Activated CD4-positive, alpha-beta T cell treated with anti-CD3 and anti-CD28 coated beads, Interleukin-2, Interleukin-4, amounts not matched to agents 100 ng/mL and 50 ng/mL, durations not matched to agents 16 hours and 8 hours (primary cell): ENCODE data around the gene SEC31B.

Source experiments
- DNase-seq: peaks from one replicate; pipeline ENCODE4 v3.0.0-alpha.2; 2020; ENCODE audit warnings: low spot score

SEC31B gene

DNA sequence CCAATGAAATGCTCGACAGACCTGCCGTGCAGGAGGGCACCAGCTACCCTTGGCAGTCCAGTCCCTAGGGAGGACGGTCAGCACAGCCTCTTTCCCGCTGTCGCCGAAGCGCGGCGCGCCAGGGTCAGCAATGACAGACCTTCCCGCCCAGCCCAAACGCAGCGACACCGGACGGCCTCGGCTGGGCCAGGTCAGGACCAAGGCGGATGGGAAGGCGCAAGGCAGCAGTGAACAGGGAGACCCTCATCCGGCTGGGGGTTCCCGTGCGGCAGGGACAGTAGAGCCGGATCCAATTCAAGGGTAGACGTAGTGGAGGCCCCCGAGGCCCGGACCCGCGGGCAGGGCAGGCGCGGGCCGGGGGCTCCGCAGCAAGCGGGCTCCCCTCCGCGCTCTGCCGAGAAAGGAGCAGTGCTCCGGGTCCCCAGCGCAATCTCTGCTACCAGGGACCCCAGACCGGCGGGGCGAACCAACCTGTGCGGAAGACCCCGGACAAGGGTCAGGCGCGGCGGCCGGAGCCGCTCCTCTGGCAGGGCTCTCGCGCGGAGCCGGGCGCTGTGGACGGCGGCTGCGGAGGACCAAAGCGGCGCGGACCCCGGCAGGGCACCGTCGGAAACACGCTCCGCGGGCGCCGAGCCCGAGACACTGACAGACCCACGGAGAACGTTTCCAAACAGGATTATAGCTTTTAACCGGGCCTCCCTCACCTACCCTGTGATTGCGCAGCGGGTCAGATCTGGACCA, at the start of gene SEC31B:
Gene SEC31B (minus strand): TSS at position 551 of the 741 bp plus-strand sequence. CDS start 2,909 bp downstream, outside the sequence.
- DNase-seq: no peak

GRCh38 chr10:100568912-100569311, 49.3 kb upstream of the SEC31B start:
- no peak for DNase-seq

- DNase-seq: no peak
Observed at GRCh38 chr10:100567826-100568225, 48.2 kb upstream of the SEC31B start.

- DNase-seq: no peak
Observed at GRCh38 chr10:100567249-100567648, 47.6 kb upstream of the SEC31B start.

- no peak for DNase-seq
Observed at GRCh38 chr10:100566561-100566960, 46.9 kb upstream of the SEC31B start.

DNA sequence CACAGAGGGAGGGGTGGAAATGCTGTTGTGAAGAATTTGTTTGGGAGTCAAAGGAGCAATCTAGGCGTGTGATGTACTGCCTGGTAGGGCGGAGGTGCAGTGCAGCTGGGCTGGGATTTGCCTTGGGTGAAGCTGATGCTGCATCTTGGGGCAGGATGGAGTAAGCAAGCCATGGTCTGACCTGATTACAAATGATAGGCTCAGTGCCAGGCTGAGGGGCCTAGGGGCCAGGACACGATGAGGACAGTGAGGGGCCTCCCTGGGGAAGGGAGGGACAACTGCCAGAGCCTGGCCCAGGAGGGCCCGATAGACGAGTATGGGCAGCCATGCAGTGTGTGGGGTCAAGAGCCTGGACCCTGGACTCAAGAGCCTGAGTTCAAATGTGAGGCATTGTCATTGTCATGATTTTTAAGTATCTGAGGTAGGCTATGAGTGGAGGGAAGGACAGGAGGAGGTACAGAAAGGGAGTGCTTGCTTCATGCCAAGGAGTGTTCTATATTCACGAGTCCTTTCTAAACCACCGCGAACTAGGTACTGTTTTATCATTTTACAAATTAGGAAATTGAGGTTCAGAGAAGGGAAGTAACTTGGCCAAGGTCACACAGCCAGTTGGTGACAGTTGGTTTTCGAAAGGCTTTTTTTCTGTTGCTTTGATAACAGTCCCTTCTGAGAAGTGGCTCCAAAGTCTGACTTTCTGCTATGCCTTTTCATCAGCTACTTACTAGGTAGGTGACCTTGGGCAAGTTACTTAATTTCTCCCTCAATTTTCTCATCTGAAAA, 45.7 kb upstream of the SEC31B start:
- DNase-seq: no peak

GRCh38 chr10:100562008-100562672, 42.5 kb upstream of the SEC31B start:
- peak; percentile 77 for DNase-seq

GRCh38 chr10:100561005-100561404, 41.3 kb upstream of the SEC31B start:
- DNase-seq: no peak

- DNase-seq: no peak
Observed at GRCh38 chr10:100560248-100560647, 40.6 kb upstream of the SEC31B start.

DNA sequence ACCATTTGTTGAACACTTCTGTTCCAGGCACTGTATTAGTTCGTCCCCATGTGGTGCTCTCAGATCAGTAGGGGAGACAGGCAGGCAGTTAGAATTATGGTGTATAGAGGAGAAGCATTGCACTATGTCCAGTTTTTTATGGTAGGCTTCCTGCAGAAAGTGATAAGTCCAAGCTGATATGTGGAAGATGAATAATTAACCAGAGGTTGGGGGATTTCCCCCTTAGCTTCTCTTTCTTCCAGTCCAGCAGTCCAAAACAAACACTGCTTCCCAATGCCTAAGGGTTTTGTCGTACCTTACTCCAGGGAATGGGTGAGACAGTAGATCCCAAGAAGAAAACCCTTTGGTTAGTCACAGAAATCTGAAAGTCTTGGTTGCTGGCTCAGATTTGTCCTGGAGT, 35.2 kb upstream of the SEC31B start:
- DNase-seq: no peak

DNA sequence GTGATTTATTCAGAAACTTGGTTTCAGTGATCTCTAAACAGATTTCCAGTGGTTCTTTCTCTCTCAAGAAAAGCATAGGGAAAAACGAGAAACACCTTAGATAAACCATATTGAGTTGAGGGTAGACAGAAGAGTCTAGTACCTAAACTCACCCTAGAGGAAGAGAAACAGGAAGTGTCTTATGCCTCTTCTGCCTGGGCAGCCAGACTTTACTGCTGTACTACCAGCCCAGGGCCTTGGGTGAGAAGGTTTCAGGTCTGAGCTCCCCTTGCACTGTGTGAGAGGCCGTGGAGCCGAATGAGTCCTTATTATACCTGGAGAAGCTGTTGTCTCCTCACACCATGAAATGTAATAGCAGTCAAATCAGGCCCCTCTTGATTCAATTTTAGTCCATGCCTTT, 34.3 kb upstream of the SEC31B start:
- DNase-seq: no peak

- DNase-seq: no peak
Observed at GRCh38 chr10:100551738-100552137, 32.1 kb upstream of the SEC31B start.

DNA sequence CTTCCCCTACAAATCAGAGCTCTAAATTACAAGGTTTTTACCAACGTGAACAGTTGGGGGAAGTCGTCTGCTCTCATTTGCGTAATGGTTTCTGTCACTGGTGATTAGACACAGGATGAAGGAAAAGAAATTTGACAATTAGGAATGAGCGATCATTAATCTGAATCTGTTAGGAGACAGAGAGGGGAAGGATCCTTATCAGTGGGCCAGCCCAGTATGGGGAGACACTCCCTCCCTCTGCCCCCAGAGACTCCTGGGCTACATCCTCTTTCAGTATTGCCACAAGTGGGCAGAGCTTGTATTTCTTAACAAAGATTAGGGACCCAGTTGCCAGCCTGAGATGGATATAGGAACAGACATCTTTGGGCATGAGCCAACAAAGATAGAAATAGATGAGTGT, 31.5 kb upstream of the SEC31B start:
- no peak for DNase-seq

- DNase-seq: no peak
Observed at GRCh38 chr10:100544950-100545349, 25.3 kb upstream of the SEC31B start.

- DNase-seq: no peak
Observed at GRCh38 chr10:100537475-100537874, 17.8 kb upstream of the SEC31B start.

GRCh38 chr10:100535715-100536353, 16.2 kb upstream of the SEC31B start, which contains the start of gene HIF1AN:
TSS of gene HIF1AN (plus strand) at chr10:100535943. CDS start at chr10:100535959, 16 bp downstream.
- DNase-seq: peak; percentile 95

- DNase-seq: no peak
Observed at GRCh38 chr10:100535338-100535714, 15.7 kb upstream of the SEC31B start.

DNA sequence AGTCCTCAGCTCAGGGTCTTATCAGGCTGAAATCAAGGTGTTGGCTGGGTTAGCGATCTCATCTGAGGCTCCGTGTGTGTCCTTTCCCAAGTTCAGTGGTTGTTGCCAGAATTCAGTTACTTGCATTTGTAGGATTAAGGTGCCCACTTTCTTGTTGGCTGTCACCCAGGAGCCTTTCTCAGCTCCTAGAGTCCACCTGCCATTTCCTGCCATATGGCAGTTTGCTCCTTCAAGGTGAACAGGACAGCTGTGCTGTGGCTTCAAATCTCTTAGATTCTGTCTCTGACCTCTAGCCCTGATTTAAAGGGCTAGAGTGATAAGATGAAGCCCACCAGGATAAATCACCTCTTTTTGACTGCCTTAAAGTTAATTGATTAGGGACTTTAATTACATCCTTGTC, 15.1 kb upstream of the SEC31B start:
- DNase-seq: no peak

DNA sequence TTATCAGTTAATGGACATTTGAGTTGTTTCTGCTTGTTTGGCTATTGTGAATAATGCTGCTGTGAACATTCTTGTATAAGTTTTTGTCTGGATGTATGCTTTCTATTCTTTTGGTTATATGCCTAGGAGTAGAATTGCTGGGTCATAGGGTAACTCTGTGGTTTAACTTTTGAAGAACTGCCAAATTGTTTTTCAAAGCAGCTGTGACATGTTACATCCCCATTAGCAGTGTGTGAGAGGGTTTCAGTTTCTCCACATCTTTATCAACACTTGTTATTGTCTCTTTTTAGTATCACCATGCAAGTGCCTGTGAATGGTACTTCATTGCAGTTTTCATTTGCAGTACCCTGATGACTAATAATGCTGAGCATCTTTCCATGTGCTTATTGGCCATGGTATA, 12.1 kb upstream of the SEC31B start:
- DNase-seq: no peak

- peak; percentile 92 for DNase-seq
Observed at GRCh38 chr10:100529475-100530298, 10.0 kb upstream of the SEC31B start, which contains the start of gene NDUFB8. TSS of gene NDUFB8 (minus strand) at chr10:100529871. CDS start at chr10:100529851, 20 bp downstream.

DNA sequence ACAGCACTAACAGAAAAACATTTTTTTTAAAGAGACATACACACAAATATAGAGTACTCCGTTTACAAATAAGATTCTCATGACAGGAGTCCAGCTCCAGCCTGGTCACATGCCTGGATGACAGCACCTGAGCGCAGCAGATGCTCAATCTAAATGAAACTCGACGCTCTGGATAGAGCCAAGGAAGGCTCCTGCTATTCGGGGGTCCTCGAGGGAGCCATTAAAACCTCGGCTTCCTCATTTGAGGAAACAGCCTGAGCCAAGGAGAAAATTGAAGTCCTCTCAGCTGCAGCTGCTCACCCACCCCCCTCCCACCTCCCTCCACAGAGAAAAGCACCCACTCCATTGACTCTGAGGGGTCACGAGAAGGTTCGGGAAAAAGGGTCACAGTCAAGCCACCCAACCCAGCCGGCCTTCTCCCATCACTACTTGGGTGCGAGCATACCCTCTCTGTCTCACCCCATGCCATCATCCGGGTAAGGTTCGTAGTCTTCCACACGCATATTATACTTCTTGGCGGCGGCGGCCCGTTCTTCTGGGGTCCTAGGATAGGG, 9.3 kb upstream of the SEC31B start:
- DNase-seq: no peak
